Measurements from ENCODE around the gene KIFC3. TPM values are rescaled to one million over a fixed set of nuclear protein-coding genes. Genes with fewer than 3 reads are reported as not detected.
"Not testable (repeated sequence)": the region's sequence is repeated elsewhere in the genome, so short reads cannot be mapped to it uniquely, and the experiment has no call there.

Gene KIFC3
- total RNA-seq, 1 donor from 2014 or later = 27.6 TPM

GRCh38 chr16:57818377-57819064 is 16.2 kb upstream of the KIFC3 start:
- no peak overlapping the region for H3K27ac Mint-ChIP-seq
- H3K4me1 Mint-ChIP-seq (ENCODE audit: low read depth) = peaks cover 36% of the 10 kb centered on the region
- no peak for DNase-seq (ENCODE audit: low spot score, unreplicated experiment)
- H3K9me3 Mint-ChIP-seq (ENCODE audit: low read depth) = no peaks in the 10 kb centered on the region
- no peak overlapping the region for H3K4me3 Mint-ChIP-seq (ENCODE audit: low read depth)
- peaks cover 5% of the 10 kb centered on the region for H3K27me3 Mint-ChIP-seq
- no peak for TF ChIP-seq CTCF (IDR thresholded peaks at IDR 0.05; ENCODE audit: unreplicated experiment)
- no peaks in the 10 kb centered on the region for H3K36me3 Mint-ChIP-seq (ENCODE audit: insufficient read depth)

GRCh38 chr16:57817680-57818079 is 15.4 kb upstream of the KIFC3 start:
- no peak for DNase-seq (ENCODE audit: low spot score, unreplicated experiment)
- no peak overlapping the region for H3K4me3 Mint-ChIP-seq (ENCODE audit: low read depth)
- no peaks in the 10 kb centered on the region for H3K36me3 Mint-ChIP-seq (ENCODE audit: insufficient read depth)
- H3K27me3 Mint-ChIP-seq = peaks cover 5% of the 10 kb centered on the region
- peaks cover 28% of the 10 kb centered on the region for H3K4me1 Mint-ChIP-seq (ENCODE audit: low read depth)
- H3K27ac Mint-ChIP-seq = no peak overlapping the region
- TF ChIP-seq CTCF (IDR thresholded peaks at IDR 0.05; ENCODE audit: unreplicated experiment) = no peak
- no peaks in the 10 kb centered on the region for H3K9me3 Mint-ChIP-seq (ENCODE audit: low read depth)

GRCh38 chr16:57815987-57816745 is 13.9 kb upstream of the KIFC3 start:
- Mint-ChIP-seq H3K36me3 (ENCODE audit: insufficient read depth) (no peaks in the 10 kb centered on the region), H3K27me3 (peaks cover 5% of the 10 kb centered on the region), H3K4me1 (ENCODE audit: low read depth) (peaks cover 24% of the 10 kb centered on the region), H3K9me3 (ENCODE audit: low read depth) (no peaks in the 10 kb centered on the region), H3K27ac (peak overlapping the region; percentile 71), H3K4me3 (ENCODE audit: low read depth) (no peak overlapping the region)
- peak; percentile 31 for DNase-seq (ENCODE audit: low spot score, unreplicated experiment)
- TF ChIP-seq CTCF (IDR thresholded peaks at IDR 0.05; ENCODE audit: unreplicated experiment) = no peak

- DNase-seq (ENCODE audit: low spot score, unreplicated experiment) = no peak
- H3K36me3 Mint-ChIP-seq (ENCODE audit: insufficient read depth) = no peaks in the 10 kb centered on the region
- no peak overlapping the region for H3K27ac Mint-ChIP-seq
- no peak overlapping the region for H3K4me3 Mint-ChIP-seq (ENCODE audit: low read depth)
- H3K9me3 Mint-ChIP-seq (ENCODE audit: low read depth) = no peaks in the 10 kb centered on the region
- peaks cover 26% of the 10 kb centered on the region for H3K4me1 Mint-ChIP-seq (ENCODE audit: low read depth)
- H3K27me3 Mint-ChIP-seq = peaks cover 5% of the 10 kb centered on the region
- TF ChIP-seq CTCF (IDR thresholded peaks at IDR 0.05; ENCODE audit: unreplicated experiment) = no peak
Observed at GRCh38 chr16:57814896-57815295, 12.6 kb upstream of the KIFC3 start.

GRCh38 chr16:57813466-57813865 is 11.2 kb upstream of the KIFC3 start:
- H3K27ac Mint-ChIP-seq = no peak overlapping the region
- no peaks in the 10 kb centered on the region for H3K36me3 Mint-ChIP-seq (ENCODE audit: insufficient read depth)
- no peak for TF ChIP-seq CTCF (IDR thresholded peaks at IDR 0.05; ENCODE audit: unreplicated experiment)
- DNase-seq (ENCODE audit: low spot score, unreplicated experiment) = no peak
- peaks cover 29% of the 10 kb centered on the region for H3K4me1 Mint-ChIP-seq (ENCODE audit: low read depth)
- H3K4me3 Mint-ChIP-seq (ENCODE audit: low read depth) = no peak overlapping the region
- H3K9me3 Mint-ChIP-seq (ENCODE audit: low read depth) = no peaks in the 10 kb centered on the region
- peaks cover 5% of the 10 kb centered on the region for H3K27me3 Mint-ChIP-seq

- not testable (repeated sequence) for H3K27me3 Mint-ChIP-seq; H3K9me3 Mint-ChIP-seq (ENCODE audit: low read depth); H3K36me3 Mint-ChIP-seq (ENCODE audit: insufficient read depth); DNase-seq (ENCODE audit: low spot score, unreplicated experiment); H3K4me3 Mint-ChIP-seq (ENCODE audit: low read depth); H3K27ac Mint-ChIP-seq
- H3K4me1 Mint-ChIP-seq (ENCODE audit: low read depth) = peaks cover 34% of the 10 kb centered on the region
Observed at GRCh38 chr16:57811340-57811739, 9.0 kb upstream of the KIFC3 start.
